HEK293 (cell line): Measurements from ENCODE around the gene MYO1F.

ENCODE experiments used
- CTCF ChIA-PET: fragments of 350-600 bp; formaldehyde crosslinking; extraction: SDS; loops from one replicate; lab custom pipeline; 2021; ENCODE audit warnings: antibody characterized with exemption; lab: Yijun Ruan, JAX
- POLR2A ChIA-PET: fragments of 300-600 bp; formaldehyde crosslinking; extraction: SDS; loops from one replicate; lab custom pipeline; 2020; ENCODE audit warnings: antibody characterized with exemption, inconsistent platforms; lab: Yijun Ruan, JAX
- H3K27ac ChIP-seq: fragments of 200-500 bp; sonication (Bioruptor generic); 2 replicates; pipeline ENCODE4 v1.5.1; 2014; ENCODE audit warnings: low read depth, low read length, control low read depth, inconsistent platforms; ENCODE audit errors: extremely low read depth
- H3K36me3 ChIP-seq, 2 experiments: fragments of 200-500 bp in 1 of 2; sonication (Bioruptor generic) in 1 of 2; 1 replicate in 1 of 2; 2 replicates in 1 of 2; pipeline ENCODE4 v1.5.1; 2014 to 2017; ENCODE audit warnings: inconsistent platforms in 2 of 2, low read length in 2 of 2; ENCODE audit not compliant: control insufficient read depth in 2 of 2, insufficient read depth in 1 of 2
- H3K4me1 ChIP-seq: fragments of 200-500 bp; sonication (Bioruptor generic); 2 replicates; pipeline ENCODE4 v1.5.1; 2014; ENCODE audit warnings: mild to moderate bottlenecking, low read length, inconsistent platforms; ENCODE audit not compliant: control insufficient read depth, insufficient read depth
- H3K4me3 ChIP-seq: 2 replicates; pipeline ENCODE4 v1.5.1; 2011; ENCODE audit warnings: low read depth, mild to moderate bottlenecking, control low read depth, low read length, moderate library complexity
- H3K9me3 ChIP-seq: fragments of 200-500 bp; sonication (Bioruptor generic); 2 replicates; pipeline ENCODE4 v1.5.1; 2014; ENCODE audit warnings: low read depth, low read length, inconsistent platforms; ENCODE audit not compliant: control insufficient read depth, insufficient read depth
- CTCF ChIP-seq: fragments of 450-650 bp; formaldehyde crosslinking; IDR thresholded peaks from 2 replicates; pipeline ENCODE4 v1.5.1; 2016; ENCODE audit warnings: missing biosample characterization, missing genetic modification characterization
- GFI1B ChIP-seq: fragments of 450-650 bp; formaldehyde crosslinking; IDR thresholded peaks from 2 replicates; pipeline ENCODE4 v1.5.1; 2016; ENCODE audit warnings: missing biosample characterization, missing genetic modification characterization
- GLI2 ChIP-seq: fragments of 450-650 bp; formaldehyde crosslinking; IDR thresholded peaks from 2 replicates; pipeline ENCODE4; 2017; ENCODE audit warnings: missing biosample characterization, missing genetic modification characterization, low read depth, borderline replicate concordance
- GLI4 ChIP-seq: fragments of 450-650 bp; formaldehyde crosslinking; IDR thresholded peaks from 2 replicates; pipeline ENCODE4 v1.5.1; 2016; ENCODE audit warnings: missing biosample characterization, missing genetic modification characterization
- GLIS1 ChIP-seq: fragments of 450-650 bp; formaldehyde crosslinking; IDR thresholded peaks from 2 replicates; pipeline ENCODE4 v1.5.1; 2016; ENCODE audit warnings: missing biosample characterization, missing genetic modification characterization
- IKZF3 ChIP-seq: fragments of 450-650 bp; IDR thresholded peaks from 2 replicates; pipeline ENCODE4 v1.5.0; 2018; ENCODE audit warnings: missing biosample characterization, mild to moderate bottlenecking, missing genetic modification characterization, moderate library complexity
- KLF17 ChIP-seq: fragments of 450-650 bp; formaldehyde crosslinking; IDR thresholded peaks from 2 replicates; pipeline ENCODE4 v1.5.1; 2016; ENCODE audit warnings: missing biosample characterization, missing genetic modification characterization
- SCRT1 ChIP-seq: fragments of 450-650 bp; formaldehyde crosslinking; IDR thresholded peaks from 2 replicates; pipeline ENCODE4 v1.5.1; 2016; ENCODE audit warnings: missing biosample characterization, missing genetic modification characterization, borderline replicate concordance
- SCRT2 ChIP-seq: fragments of 450-650 bp; formaldehyde crosslinking; IDR thresholded peaks from 2 replicates; pipeline ENCODE4 v1.5.1; 2016; ENCODE audit warnings: missing biosample characterization, missing genetic modification characterization
- TCF7L2 ChIP-seq: IDR thresholded peaks from 2 replicates; pipeline ENCODE4 v1.6.1; 2011; ENCODE audit warnings: low read depth, mild to moderate bottlenecking, inconsistent platforms, low read length, moderate library complexity, borderline replicate concordance
- TRIM28 ChIP-seq: IDR thresholded peaks from 2 replicates; pipeline ENCODE4 v1.6.1; 2011; ENCODE audit warnings: low read length, control low read depth, borderline replicate concordance
- YY1 ChIP-seq: fragments of 450-650 bp; formaldehyde crosslinking; IDR thresholded peaks from 2 replicates; pipeline ENCODE4 v1.5.1; 2018; ENCODE audit warnings: missing biosample characterization, missing genetic modification characterization
- ZBTB21 ChIP-seq: fragments of 450-650 bp; formaldehyde crosslinking; IDR thresholded peaks from 2 replicates; pipeline ENCODE4 v1.5.1; 2017; ENCODE audit warnings: missing biosample characterization, missing genetic modification characterization
- ZEB2 ChIP-seq: fragments of 450-650 bp; formaldehyde crosslinking; IDR thresholded peaks from 2 replicates; pipeline ENCODE4 v1.5.1; 2016; ENCODE audit warnings: missing biosample characterization, missing genetic modification characterization
- ZFP41 ChIP-seq: fragments of 450-650 bp; formaldehyde crosslinking; IDR thresholded peaks from 2 replicates; pipeline ENCODE4 v1.5.1; 2016; ENCODE audit warnings: missing biosample characterization, missing genetic modification characterization, borderline replicate concordance
- ZNF114 ChIP-seq: fragments of 450-650 bp; formaldehyde crosslinking; IDR thresholded peaks from 2 replicates; pipeline ENCODE4 v1.5.0; 2017; ENCODE audit warnings: missing biosample characterization, missing genetic modification characterization
- ZNF146 ChIP-seq: fragments of 450-650 bp; formaldehyde crosslinking; IDR thresholded peaks from 2 replicates; pipeline ENCODE4 v1.5.1; 2016; ENCODE audit warnings: missing biosample characterization, missing genetic modification characterization
- ZNF174 ChIP-seq: fragments of 450-650 bp; formaldehyde crosslinking; IDR thresholded peaks from 2 replicates; pipeline ENCODE4 v1.5.0; 2017; ENCODE audit warnings: missing biosample characterization, mild to moderate bottlenecking, missing genetic modification characterization
- ZNF221 ChIP-seq: fragments of 450-650 bp; formaldehyde crosslinking; IDR thresholded peaks from 2 replicates; pipeline ENCODE4 v1.5.1; 2017; ENCODE audit warnings: missing biosample characterization, missing genetic modification characterization, borderline replicate concordance
- ZNF239 ChIP-seq: fragments of 450-650 bp; formaldehyde crosslinking; IDR thresholded peaks from 2 replicates; pipeline ENCODE4 v1.5.1; 2016; ENCODE audit warnings: missing biosample characterization, missing genetic modification characterization
- ZNF248 ChIP-seq: fragments of 450-650 bp; formaldehyde crosslinking; IDR thresholded peaks from 2 replicates; pipeline ENCODE4 v1.5.1; 2017; ENCODE audit warnings: missing biosample characterization, missing genetic modification characterization
- ZNF391 ChIP-seq: fragments of 450-650 bp; formaldehyde crosslinking; IDR thresholded peaks from 2 replicates; pipeline ENCODE4 v1.5.1; 2016; ENCODE audit warnings: low read depth, missing biosample characterization, missing genetic modification characterization, borderline replicate concordance
- ZNF600 ChIP-seq: fragments of 450-650 bp; formaldehyde crosslinking; IDR thresholded peaks from 2 replicates; pipeline ENCODE4 v1.5.1; 2016; ENCODE audit warnings: missing biosample characterization, missing genetic modification characterization
- ZNF624 ChIP-seq: fragments of 450-650 bp; formaldehyde crosslinking; IDR thresholded peaks from 2 replicates; pipeline ENCODE4 v1.5.1; 2017; ENCODE audit warnings: missing biosample characterization, missing genetic modification characterization
- ZNF654 ChIP-seq: fragments of 450-650 bp; formaldehyde crosslinking; IDR thresholded peaks from 2 replicates; pipeline ENCODE4 v1.5.1; 2016; ENCODE audit warnings: low read depth, missing biosample characterization, missing genetic modification characterization
- ZNF692 ChIP-seq: fragments of 450-650 bp; formaldehyde crosslinking; IDR thresholded peaks from 2 replicates; pipeline ENCODE4 v1.5.1; 2016; ENCODE audit warnings: missing biosample characterization, missing genetic modification characterization
- ZSCAN30 ChIP-seq: fragments of 450-650 bp; IDR thresholded peaks from 2 replicates; pipeline ENCODE4 v1.5.1; 2018; ENCODE audit warnings: missing biosample characterization, mild to moderate bottlenecking, missing genetic modification characterization, moderate library complexity
- ZXDB ChIP-seq: fragments of 450-650 bp; formaldehyde crosslinking; IDR thresholded peaks from 2 replicates; pipeline ENCODE4 v1.5.1; 2016; ENCODE audit warnings: missing biosample characterization, missing genetic modification characterization

Gene MYO1F

GRCh38 chr19:8580710-8581281, 3.6 kb upstream of the MYO1F start (continued):
- TF ChIP-seq ZNF692 (tag by site-specific recombination): peak; percentile 52
- no peak for TF ChIP-seq GFI1B (tag by site-specific recombination)
- no peak for TF ChIP-seq TRIM28
- TF ChIP-seq ZSCAN30: peak; percentile 88
- TF ChIP-seq ZEB2 (tag by site-specific recombination): peak; percentile 53; the same call in 1 of the 2 replicates
- TF ChIP-seq ZNF239 (tag by site-specific recombination): no peak
- TF ChIP-seq GLI4 (tag by site-specific recombination): no peak
- peak; percentile 81 for TF ChIP-seq IKZF3 (tag by site-specific recombination)
- TF ChIP-seq ZNF146 (tag by site-specific recombination): no peak
- no peak for TF ChIP-seq ZNF114
- TF ChIP-seq ZNF221 (tag by site-specific recombination): no peak
- TF ChIP-seq GLI2 (tag by site-specific recombination): no peak
- TF ChIP-seq ZXDB: peak; percentile 87
- 0 out of 2 replicates have a peak, but pooled peaks have one; percentile 44 for TF ChIP-seq ZNF391
- no peak for TF ChIP-seq ZNF174
- no peak for TF ChIP-seq TCF7L2
- no peak for TF ChIP-seq ZNF624 (tag by site-specific recombination)
- TF ChIP-seq ZFP41: no peak
- peak; percentile 74; the same call in 1 of the 2 replicates for TF ChIP-seq KLF17 (tag by site-specific recombination)
- TF ChIP-seq ZNF654: peak; percentile 87
- no peak for TF ChIP-seq ZBTB21 (tag by site-specific recombination)

- ChIA-PET POLR2A (interaction anchor here (0.7 kb wide), 1 partner anchor 65 kb away, joined by 3 read pairs; the partner anchor contains the start of gene ZNF414), CTCF (interaction anchor here (0.5 to 6.5 kb wide), 38 partner anchors 7 to 980 kb away, joined by 3 to 60 read pairs (median 4); partner anchors contain the start of genes MARCHF2 and ZNF414)
- H3K4me3 ChIP-seq: no peak overlapping the region
- H3K9me3 ChIP-seq: no peaks in the 10 kb centered on the region
- no peak overlapping the region for H3K27ac ChIP-seq
- TF ChIP-seq ZSCAN30: no peak
- TF ChIP-seq SCRT2 (tag by site-specific recombination): peak; percentile 92
- TF ChIP-seq YY1 (tag by site-specific recombination): no peak
- no peak for TF ChIP-seq ZNF221 (tag by site-specific recombination)
- no peak for TF ChIP-seq ZNF248
- 0 out of 2 replicates have a peak, but pooled peaks have one; percentile 25 for TF ChIP-seq ZNF600 (tag by site-specific recombination)
- peak; percentile 59; the same call in 1 of the 2 replicates for TF ChIP-seq SCRT1 (tag by site-specific recombination)
- peak; percentile 80 for TF ChIP-seq GLIS1
- peak; percentile 50; the same call in 1 of the 2 replicates for TF ChIP-seq CTCF
- no peaks in the 10 kb centered on the region for H3K4me1 ChIP-seq
- no peaks in the 10 kb centered on the region for H3K36me3 ChIP-seq
These were observed 1.5 kb upstream of the MYO1F start for GRCh38 chr19:8578642-8579265.
